ENCODE results near the gene SLF1.

DNA sequence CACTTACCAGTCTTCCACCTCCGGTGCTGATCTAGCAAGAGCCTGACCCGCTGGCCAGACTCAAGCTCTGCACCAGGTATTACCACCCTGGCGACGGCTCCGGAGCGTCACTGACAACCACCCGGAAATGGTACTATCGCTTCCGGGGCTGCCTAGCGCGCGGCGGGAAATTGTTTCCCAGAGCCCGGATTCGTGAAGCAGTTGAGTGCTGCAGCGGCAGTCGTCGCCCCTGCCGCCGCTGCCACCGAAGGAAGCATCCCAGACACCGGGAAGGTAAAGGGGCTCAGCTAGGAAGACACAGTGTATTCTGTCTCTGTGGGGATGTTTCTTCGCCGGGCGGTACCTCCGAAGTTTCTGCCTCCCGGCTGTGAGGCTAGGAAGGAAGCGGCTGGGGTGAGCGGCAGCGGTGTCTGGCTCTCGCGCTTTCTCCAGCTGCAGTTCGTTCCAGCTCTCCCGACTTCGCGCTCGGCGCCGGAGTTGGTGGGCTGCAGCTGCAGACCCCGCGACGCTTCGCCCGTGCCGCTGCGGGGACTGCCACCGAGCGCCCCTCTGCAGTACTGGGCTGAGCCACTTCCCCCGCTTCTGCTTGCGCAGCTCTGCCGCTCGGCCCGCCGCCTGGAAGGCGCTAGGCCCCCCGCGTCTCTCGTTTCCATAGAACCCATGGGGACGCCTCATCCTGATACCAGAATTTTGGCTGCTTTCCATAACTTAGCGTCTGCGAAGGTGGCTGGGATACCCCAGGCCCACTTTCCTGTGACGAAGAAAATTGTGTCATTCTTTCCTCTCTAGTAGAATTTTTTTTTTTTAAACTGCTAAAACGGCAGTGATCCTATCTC, at the start of gene SLF1, which contains the start of gene KIAA0825:
- TF ChIP-seq POLR2A (IDR thresholded peaks at IDR 0.05) (no peak), CTCF (IDR thresholded peaks at IDR 0.05) (no peak)

Measured in ovary (tissue), 3 donors.